Endothelial cell of umbilical vein (primary cell): ENCODE results near the gene NT5DC2. TPM values are rescaled to one million over a fixed set of nuclear protein-coding genes. Genes with fewer than 3 reads are reported as not detected.
A peak's percentile ranks its signal among the peaks of the same experiment; 100 is the strongest.

Source experiments
- BruUV-seq: library from RNA; stranded (reverse); fragments of 400-500 nt; replicated peaks from 2 replicates; lab custom pipeline; 2021; lab: Mats Ljungman, UMichigan
- CTCF ChIA-PET: fragments of 300-600, 350-600 bp; sonication (Branson Sonifier 250); formaldehyde crosslinking; loops from one replicate; lab custom pipeline; 2021; ENCODE audit warnings: antibody characterized with exemption, inconsistent platforms; lab: Charles Lee
- POLR2A ChIA-PET: fragments of 300-600, 350-600 bp; sonication (Branson Sonifier 250); formaldehyde crosslinking; loops from one replicate; lab custom pipeline; 2021; ENCODE audit warnings: antibody characterized with exemption, inconsistent platforms; lab: Charles Lee
- DNase-seq: peaks from one replicate; pipeline ENCODE4 v3.0.0-alpha.2; 2011; ENCODE audit warnings: low read depth, low spot score
- FAIRE-seq: peaks from 2 replicates; lab custom pipeline; 2011; peaks lifted over from hg19 to GRCh38; lab: Jason Lieb, UNC
- H2AFZ ChIP-seq: 2 replicates; pipeline ENCODE4 v1.6.0; 2012; ENCODE audit warnings: low read depth, low read length, control low read depth, inconsistent platforms
- H3K27ac ChIP-seq: 2 replicates; pipeline ENCODE4 v1.5.1; 2011; ENCODE audit warnings: low read depth, mild to moderate bottlenecking, control low read depth, low read length, moderate library complexity; ENCODE audit not compliant: insufficient read depth
- H3K27me3 ChIP-seq, 2 experiments: 2 replicates each; pipeline versions ENCODE4 v1.6.0 to v1.6.1; 2011; ENCODE audit warnings: low read length in 2 of 2, mixed read lengths in 1 of 2; ENCODE audit not compliant: control insufficient read depth in 2 of 2, insufficient read depth in 2 of 2
- H3K36me3 ChIP-seq, 2 experiments: 2 replicates in 1 of 2; 3 replicates in 1 of 2; pipeline ENCODE4 v1.5.1; 2011; ENCODE audit warnings: low read length in 2 of 2, mild to moderate bottlenecking in 1 of 2, moderate library complexity in 1 of 2; ENCODE audit not compliant: control insufficient read depth in 2 of 2, insufficient read depth in 2 of 2; ENCODE audit errors: extremely low read depth in 1 of 2
- H3K4me1 ChIP-seq: 3 replicates; pipeline ENCODE4 v1.5.1; 2011; ENCODE audit warnings: mild to moderate bottlenecking, low read length; ENCODE audit not compliant: control insufficient read depth, insufficient read depth; ENCODE audit errors: extremely low read depth
- H3K4me2 ChIP-seq: 2 replicates; pipeline ENCODE4 v1.6.1; 2011; ENCODE audit warnings: low read length, control low read depth, mixed read lengths; ENCODE audit not compliant: insufficient read depth
- H3K4me3 ChIP-seq, 3 experiments: fragments of 200-600 bp in 1 of 3; sonication (generic), shearing (Covaris generic) in 1 of 3; replicated peaks in 1 of 3; 2 replicates each; pipeline ENCODE4 v1.5.1; 2011 to 2016; ENCODE audit warnings: control low read depth in 3 of 3, low read length in 3 of 3, mild to moderate bottlenecking in 2 of 3, inconsistent platforms in 1 of 3, low read depth in 1 of 3, moderate library complexity in 1 of 3; ENCODE audit not compliant: insufficient read depth in 1 of 3
- H3K79me2 ChIP-seq: 2 replicates; pipeline ENCODE4 v1.6.0; 2012; ENCODE audit warnings: low read length, inconsistent platforms; ENCODE audit not compliant: control insufficient read depth, insufficient read depth
- H3K9ac ChIP-seq: replicated peaks from 2 replicates; pipeline ENCODE3; 2011; ENCODE audit warnings: low read length, control low read depth; ENCODE audit not compliant: insufficient read depth; ENCODE audit errors: extremely low read depth
- H3K9me1 ChIP-seq: replicated peaks from 3 replicates; pipeline ENCODE4 v1.6.0; 2011; ENCODE audit warnings: mild to moderate bottlenecking, low read length; ENCODE audit not compliant: control insufficient read depth, insufficient read depth; ENCODE audit errors: extremely low read depth
- H3K9me3 ChIP-seq: replicated peaks from 2 replicates; pipeline ENCODE4 v1.5.1; 2012; ENCODE audit warnings: low read length, inconsistent platforms; ENCODE audit not compliant: control insufficient read depth, insufficient read depth
- H4K20me1 ChIP-seq: replicated peaks from 2 replicates; pipeline ENCODE3; 2011; ENCODE audit warnings: mild to moderate bottlenecking, low read length; ENCODE audit not compliant: control insufficient read depth, insufficient read depth; ENCODE audit errors: extremely low read depth
- EZH2 ChIP-seq: IDR thresholded peaks from 2 replicates; pipeline ENCODE4 v1.6.1; 2012; ENCODE audit warnings: borderline replicate concordance, low read depth, mild to moderate bottlenecking, moderate library complexity, low read length, inconsistent platforms; ENCODE audit not compliant: severe bottlenecking
- FOS ChIP-seq: IDR thresholded peaks from 2 replicates; pipeline ENCODE4 v1.6.1; 2011; ENCODE audit warnings: mild to moderate bottlenecking, low read length, moderate library complexity, borderline replicate concordance; ENCODE audit not compliant: insufficient read depth
- GATA2 ChIP-seq: IDR thresholded peaks from 2 replicates; pipeline ENCODE4 v1.7.0; 2011; ENCODE audit warnings: low read depth, mild to moderate bottlenecking, moderate library complexity, mixed read lengths, low read length; ENCODE audit not compliant: insufficient read length, insufficient read depth
- JUN ChIP-seq: IDR thresholded peaks from 2 replicates; pipeline ENCODE4 v1.6.1; 2011; ENCODE audit warnings: borderline replicate concordance, low read depth; ENCODE audit not compliant: insufficient read length, insufficient read depth
- POLR2AphosphoS5 ChIP-seq: IDR thresholded peaks from 2 replicates; pipeline ENCODE4 v1.6.1; 2012; ENCODE audit warnings: low read depth, mild to moderate bottlenecking, control low read depth, low read length, moderate library complexity; ENCODE audit not compliant: insufficient read depth
- dilution Hi-C: fragments of 300-500 bp; cut with MboI; formaldehyde crosslinking; loops from one replicate; pipeline ENCODE4 v1.15.0; 2019; ENCODE audit warnings: low sequenced_read_pairs; ENCODE audit not compliant: extremely low pct_ligation_motif_present
- intact Hi-C: fragments of 100-400 bp; cut with micrococcal nuclease; formaldehyde crosslinking; loops from one replicate; pipeline ENCODE4 v1.10.0; 2022
- polyA plus RNA-seq, 4 experiments: library from polyadenylated mRNA; depleted of rRNA in 3 of 4; stranded (reverse) in 3 of 4; unstranded in 1 of 4; fragments of >200 nt; gene quantifications; 2 replicates each; pipeline versions ENCODE4 v1.2.1 to v1.2.3, GENCODE V29; 2011 to 2012; ENCODE audit warnings: missing spikeins in 1 of 4
- total RNA-seq: library from RNA; stranded (reverse); gene quantifications from 2 replicates; pipeline ENCODE4 v1.2.3, GENCODE V29; 2021
- TF ChIP-seq, protein P1 (sequence below): IDR thresholded peaks from 2 replicates; pipeline ENCODE4 v1.6.1; 2011; ENCODE audit not compliant: insufficient read depth, insufficient read length
- TF ChIP-seq, protein P2 (sequence below), 2 donors: IDR thresholded peaks; 1 replicate in 1 of 2; 2 replicates in 1 of 2; pipeline ENCODE4 v1.5.1; 2011; ENCODE audit warnings: low read length in 2 of 2, mild to moderate bottlenecking in 2 of 2, moderate library complexity in 2 of 2, control low read depth in 1 of 2, inconsistent platforms in 1 of 2, low read depth in 1 of 2; ENCODE audit not compliant: insufficient read depth in 1 of 2; ENCODE audit errors: extremely low read depth in 1 of 2

NT5DC2 gene
- total and polyA plus RNA-seq, 2 donors (not counting 3 experiments of a cell fraction or from before 2014, with no cell fraction given): 298 to 402 TPM

DNA sequence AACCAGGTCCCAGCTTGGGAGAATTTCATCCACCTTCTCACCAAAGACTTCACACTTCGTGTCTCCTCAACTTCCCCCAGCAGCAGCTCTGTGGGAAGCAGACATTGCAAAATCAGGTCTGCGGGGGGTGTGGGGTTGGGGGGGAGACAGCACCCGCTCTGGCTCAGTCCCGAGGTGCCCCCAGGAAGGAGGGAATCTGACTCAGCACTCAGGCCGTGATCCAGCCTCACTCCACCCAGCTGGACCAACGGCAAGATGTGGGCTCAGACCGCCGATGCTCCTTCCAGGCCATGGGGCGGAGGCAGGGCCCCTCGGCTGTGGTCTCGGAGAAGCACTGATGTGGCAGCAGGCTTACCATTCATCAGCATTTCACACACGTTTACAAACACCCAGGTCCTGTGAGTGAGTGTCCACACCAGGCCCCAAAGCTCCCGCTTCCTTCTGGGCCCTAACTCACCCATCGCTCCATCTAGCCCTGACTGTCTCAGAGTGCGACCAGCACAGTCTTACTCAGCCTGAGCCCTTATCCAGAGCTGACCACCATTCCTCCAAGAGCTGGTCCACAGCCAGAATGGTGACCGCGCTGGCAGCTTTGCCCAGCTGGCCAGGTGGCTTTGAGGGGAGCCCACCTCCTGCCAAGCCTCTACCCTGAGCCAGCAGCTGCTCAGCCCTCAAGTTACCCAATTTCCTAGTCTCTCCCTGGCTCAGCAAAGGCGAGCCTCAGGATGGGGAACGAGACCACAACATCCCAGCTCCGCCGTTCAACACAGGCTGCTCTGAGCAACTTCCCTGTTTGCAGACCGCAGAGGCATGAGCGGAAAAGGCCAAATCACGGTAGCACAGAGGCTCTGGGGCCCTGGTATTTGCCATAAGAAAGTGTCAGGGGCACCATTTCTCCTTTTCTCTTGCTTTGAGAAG is 35.3 kb downstream of the NT5DC2 start:
- POLR2A ChIA-PET: interaction anchor here (0.5 to 1.2 kb wide), 2 partner anchors 13 to 84 kb away, joined by 3 to 16 read pairs; no protein-coding TSS in a partner anchor
- TF ChIP-seq POLR2AphosphoS5 (no peak), FOS (no peak), GATA2 (no peak), JUN (no peak), EZH2 (no peak)
- TF ChIP-seq, protein P1, sequence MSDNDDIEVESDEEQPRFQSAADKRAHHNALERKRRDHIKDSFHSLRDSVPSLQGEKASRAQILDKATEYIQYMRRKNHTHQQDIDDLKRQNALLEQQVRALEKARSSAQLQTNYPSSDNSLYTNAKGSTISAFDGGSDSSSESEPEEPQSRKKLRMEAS: no peak
- TF ChIP-seq, protein P2, sequence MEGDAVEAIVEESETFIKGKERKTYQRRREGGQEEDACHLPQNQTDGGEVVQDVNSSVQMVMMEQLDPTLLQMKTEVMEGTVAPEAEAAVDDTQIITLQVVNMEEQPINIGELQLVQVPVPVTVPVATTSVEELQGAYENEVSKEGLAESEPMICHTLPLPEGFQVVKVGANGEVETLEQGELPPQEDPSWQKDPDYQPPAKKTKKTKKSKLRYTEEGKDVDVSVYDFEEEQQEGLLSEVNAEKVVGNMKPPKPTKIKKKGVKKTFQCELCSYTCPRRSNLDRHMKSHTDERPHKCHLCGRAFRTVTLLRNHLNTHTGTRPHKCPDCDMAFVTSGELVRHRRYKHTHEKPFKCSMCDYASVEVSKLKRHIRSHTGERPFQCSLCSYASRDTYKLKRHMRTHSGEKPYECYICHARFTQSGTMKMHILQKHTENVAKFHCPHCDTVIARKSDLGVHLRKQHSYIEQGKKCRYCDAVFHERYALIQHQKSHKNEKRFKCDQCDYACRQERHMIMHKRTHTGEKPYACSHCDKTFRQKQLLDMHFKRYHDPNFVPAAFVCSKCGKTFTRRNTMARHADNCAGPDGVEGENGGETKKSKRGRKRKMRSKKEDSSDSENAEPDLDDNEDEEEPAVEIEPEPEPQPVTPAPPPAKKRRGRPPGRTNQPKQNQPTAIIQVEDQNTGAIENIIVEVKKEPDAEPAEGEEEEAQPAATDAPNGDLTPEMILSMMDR (IDR thresholded peaks at IDR 0.05; ENCODE audit: extremely low read depth in 1 of 2, insufficient read depth in 1 of 2, low read depth in 1 of 2, low read length in 2 of 2): no peak
- DNase-seq (no peak), FAIRE-seq (peak; percentile 12)
- Histone ChIP-seq H3K4me2 (no peak overlapping the region), H2AFZ (no peak overlapping the region), H4K20me1 (no peaks in the 10 kb centered on the region), H3K9me1 (no peaks in the 10 kb centered on the region), H3K9ac (no peak overlapping the region), H3K4me3 (no peak overlapping the region), H3K36me3 (peaks cover 4 to 17% of the 10 kb centered on the region in 2 experiments), H3K9me3 (no peaks in the 10 kb centered on the region), H3K27me3 (no peaks in the 10 kb centered on the region), H3K79me2 (peaks cover 62% of the 10 kb centered on the region), H3K4me1 (peaks cover 39% of the 10 kb centered on the region), H3K27ac (no peak overlapping the region)
- CTCF ChIA-PET: interaction anchor here (0.9 to 2.4 kb wide), 3 partner anchors 13 to 34 kb away, joined by 3 to 8 read pairs (median 4); no protein-coding TSS in a partner anchor
- no TSS peak for BruUV-seq
- intact Hi-C loops (loop anchor here (5.0 kb wide), 1 partner anchor 41 kb away; the partner anchor contains the start of gene NISCH), dilution Hi-C loops (no loop called here)
